D721Med (cell line): Measurements from ENCODE around the gene NOPCHAP1.

Experiments
- DNase-seq: peaks from one replicate; pipeline ENCODE4 v3.0.0; 2011; ENCODE audit warnings: low spot score; ENCODE audit not compliant: insufficient read length
- FAIRE-seq: peaks from 2 replicates; lab custom pipeline; 2011; peaks lifted over from hg19 to GRCh38; lab: Jason Lieb, UNC
- CTCF ChIP-seq: IDR thresholded peaks from 2 replicates; pipeline ENCODE4 v1.5.1; 2012; ENCODE audit warnings: mild to moderate bottlenecking, control low read depth; ENCODE audit not compliant: insufficient read depth; ENCODE audit errors: missing control alignments

Gene NOPCHAP1

GRCh38 chr12:104998423-104999346, 12.6 kb downstream of the NOPCHAP1 start:
- FAIRE-seq, result no peak
- no peak for TF ChIP-seq CTCF
- no peak for DNase-seq

- DNase-seq, result no peak
- no peak for TF ChIP-seq CTCF
- FAIRE-seq, result no peak
Observed at GRCh38 chr12:104999347-104999685, 13.2 kb downstream of the NOPCHAP1 start.

GRCh38 chr12:105001476-105001875, 15.4 kb downstream of the NOPCHAP1 start:
- FAIRE-seq (no peak), DNase-seq (no peak)
- no peak for TF ChIP-seq CTCF

GRCh38 chr12:105013892-105014291, 27.8 kb downstream of the NOPCHAP1 start:
- FAIRE-seq, result no peak
- no peak for TF ChIP-seq CTCF
- DNase-seq, result no peak

GRCh38 chr12:105014603-105015002, 28.5 kb downstream of the NOPCHAP1 start:
- FAIRE-seq (no peak), DNase-seq (no peak)
- no peak for TF ChIP-seq CTCF

GRCh38 chr12:105015543-105015942, 29.4 kb downstream of the NOPCHAP1 start:
- TF ChIP-seq CTCF, result no peak
- FAIRE-seq (no peak), DNase-seq (no peak)

GRCh38 chr12:105018012-105018411, 31.9 kb downstream of the NOPCHAP1 start:
- FAIRE-seq (no peak), DNase-seq (no peak)
- TF ChIP-seq CTCF, result no peak
